ENCODE results near the gene GPSM3.
"Not testable (repeated sequence)": the region's sequence is repeated elsewhere in the genome, so short reads cannot be mapped to it uniquely, and the experiment has no call there.

GPSM3 gene

GRCh38 chr6:32149932-32150870 lies 42.2 kb downstream of the GPSM3 start:
- DNase-seq (ENCODE audit: low spot score) = no peak

GRCh38 chr6:32149092-32149755 lies 43.2 kb downstream of the GPSM3 start:
- no peak for DNase-seq (ENCODE audit: low spot score)

- DNase-seq (ENCODE audit: low spot score) = no peak
These were observed 44.0 kb downstream of the GPSM3 start for GRCh38 chr6:32148289-32149091.

DNA sequence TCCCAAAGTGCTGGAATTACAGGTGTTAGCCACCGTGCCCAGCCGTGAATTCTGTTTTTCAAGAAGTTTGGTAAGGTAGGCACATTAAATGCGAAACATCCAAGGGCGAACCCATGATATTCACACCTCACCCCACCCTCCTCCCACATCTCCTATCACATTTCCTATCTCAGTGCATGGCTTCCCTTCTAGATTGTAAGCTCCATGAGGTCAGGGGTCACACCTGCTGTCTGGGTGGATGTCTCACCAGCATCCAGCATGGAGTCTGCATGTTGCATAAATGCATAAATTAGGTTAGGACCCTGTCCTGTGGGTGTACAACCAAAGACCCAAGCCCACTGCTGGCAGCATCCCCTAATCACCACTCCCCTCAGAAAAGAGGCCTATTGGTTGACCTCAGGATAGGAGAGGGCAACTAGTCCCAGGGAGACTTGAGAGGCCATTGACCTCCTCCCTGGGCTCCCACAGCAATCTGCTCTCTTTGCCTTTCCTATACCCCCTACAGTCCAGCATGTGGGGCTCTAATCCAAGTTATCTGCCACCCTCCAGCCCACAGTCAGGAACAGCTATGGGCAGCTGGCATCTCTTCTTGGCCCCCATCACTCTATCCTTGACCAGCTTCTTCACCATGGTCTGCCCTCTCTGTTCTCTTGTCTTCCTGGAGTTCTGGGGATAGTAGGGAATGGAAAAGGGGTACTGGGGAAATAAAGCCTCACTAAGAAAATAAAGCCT lies 44.9 kb downstream of the GPSM3 start:
- DNase-seq (ENCODE audit: low spot score) = no peak

- no peak for DNase-seq (ENCODE audit: low spot score)
These were observed 45.8 kb downstream of the GPSM3 start for GRCh38 chr6:32146687-32147086.

DNA sequence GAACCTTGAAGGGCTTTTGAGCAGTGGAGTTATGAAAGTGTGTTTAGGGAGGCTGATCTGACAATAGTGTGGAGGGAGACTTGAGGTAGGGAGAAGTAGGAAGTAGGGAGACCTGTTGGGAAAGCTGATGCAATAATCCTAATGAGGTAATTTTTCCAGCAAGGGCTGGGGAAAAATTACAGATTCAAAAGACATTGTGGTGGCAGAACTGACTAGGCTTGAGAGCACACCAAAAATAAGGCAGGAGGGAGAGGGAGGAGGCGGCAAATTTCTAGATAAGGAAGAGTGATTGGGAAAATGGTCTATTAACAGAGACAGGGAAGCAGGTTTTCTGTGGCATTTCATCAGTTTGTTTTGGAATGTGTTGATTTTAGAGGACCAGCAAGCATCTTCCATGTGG lies 46.2 kb downstream of the GPSM3 start:
- DNase-seq (ENCODE audit: low spot score) = no peak

GRCh38 chr6:32144238-32144637 lies 48.2 kb downstream of the GPSM3 start:
- DNase-seq (ENCODE audit: low spot score) = not testable (repeated sequence)

Data from COLO829 (cell line).